NCI-H446 treated with DMSO at 0.1 percent for 48 hours (cell line): ENCODE results near the gene FLRT3.
A peak's percentile ranks its signal among the peaks of the same experiment; 100 is the strongest.

ENCODE experiments used
- DNase-seq: peaks from one replicate; lab custom pipeline; 2025; lab: John Stamatoyannopoulos, UW

Gene FLRT3

GRCh38 chr20:14337400-14338171, at the start of gene FLRT3:
Gene FLRT3, minus strand, starts transcription at chr20:14337612. Its CDS starts 10,106 bp downstream, at chr20:14327506.
- peak; percentile 99 for DNase-seq

GRCh38 chr20:14386726-14387125, 49.3 kb upstream of the FLRT3 start:
- DNase-seq, result no peak

GRCh38 chr20:14385176-14385740, 47.8 kb upstream of the FLRT3 start:
- no peak for DNase-seq

- DNase-seq, result peak; percentile 39
Measured at GRCh38 chr20:14384416-14385175, 47.2 kb upstream of the FLRT3 start.

GRCh38 chr20:14383335-14383734, 45.9 kb upstream of the FLRT3 start:
- DNase-seq, result no peak

GRCh38 chr20:14378326-14378725, 40.9 kb upstream of the FLRT3 start:
- DNase-seq, result no peak

GRCh38 chr20:14375416-14375985, 38.1 kb upstream of the FLRT3 start:
- no peak for DNase-seq

- DNase-seq, result no peak
Measured at GRCh38 chr20:14374196-14374595, 36.8 kb upstream of the FLRT3 start.

GRCh38 chr20:14361509-14362345, 24.3 kb upstream of the FLRT3 start:
- no peak for DNase-seq

GRCh38 chr20:14360416-14360815, 23.0 kb upstream of the FLRT3 start:
- DNase-seq, result no peak

- no peak for DNase-seq
Measured at GRCh38 chr20:14355791-14356190, 18.4 kb upstream of the FLRT3 start.

GRCh38 chr20:14344746-14345145, 7.3 kb upstream of the FLRT3 start:
- no peak for DNase-seq

- DNase-seq, result no peak
Measured at GRCh38 chr20:14343491-14344065, 6.2 kb upstream of the FLRT3 start.

GRCh38 chr20:14342918-14343317, 5.5 kb upstream of the FLRT3 start:
- DNase-seq, result no peak

- DNase-seq, result no peak
Measured at GRCh38 chr20:14341801-14342200, 4.4 kb upstream of the FLRT3 start.

- peak; percentile 33 for DNase-seq
Measured at GRCh38 chr20:14336686-14337085, 726 bp downstream of the FLRT3 start.

- peak; percentile 53 for DNase-seq
Measured at GRCh38 chr20:14335052-14335451, 2.4 kb downstream of the FLRT3 start.

GRCh38 chr20:14334306-14334930, 3.0 kb downstream of the FLRT3 start:
- peak; percentile 90 for DNase-seq

GRCh38 chr20:14333721-14334120, 3.7 kb downstream of the FLRT3 start:
- no peak for DNase-seq

- peak; percentile 33 for DNase-seq
Measured at GRCh38 chr20:14332866-14333265, 4.5 kb downstream of the FLRT3 start.

- no peak for DNase-seq
Measured at GRCh38 chr20:14331646-14332045, 5.8 kb downstream of the FLRT3 start.
